ENCODE data around the gene KHDC4.

Gene KHDC4

GRCh38 chr1:155973723-155974122, 39.5 kb upstream of the KHDC4 start:
- ATAC-seq = no peak
- TF ChIP-seq CSRNP3 (CRISPR knock-in tag; IDR thresholded peaks at IDR 0.05) (no peak), ARNTL (CRISPR knock-in tag; IDR thresholded peaks at IDR 0.05; ENCODE audit: borderline replicate concordance, low read depth) (no peak), ZC3H10 (CRISPR knock-in tag; IDR thresholded peaks at IDR 0.05) (no peak), ZFP30 (CRISPR knock-in tag; IDR thresholded peaks at IDR 0.05) (no peak), TCF4 (CRISPR knock-in tag; IDR thresholded peaks at IDR 0.05; ENCODE audit: borderline replicate concordance) (no peak), PPARA (CRISPR knock-in tag; IDR thresholded peaks at IDR 0.05; ENCODE audit: borderline replicate concordance) (no peak), RARB (CRISPR knock-in tag; IDR thresholded peaks at IDR 0.05) (no peak), ZNF565 (CRISPR knock-in tag; conservative IDR thresholded peaks at IDR 0.05; ENCODE audit: low read depth) (no peak), GLIS3 (CRISPR knock-in tag; IDR thresholded peaks at IDR 0.05) (no peak), POU6F1 (CRISPR knock-in tag; IDR thresholded peaks at IDR 0.05; ENCODE audit: borderline replicate concordance, low read depth) (no peak), ZNF70 (CRISPR knock-in tag; IDR thresholded peaks at IDR 0.05) (no peak), CREB5 (CRISPR knock-in tag; IDR thresholded peaks at IDR 0.05; ENCODE audit: low read depth) (no peak), CSDC2 (CRISPR knock-in tag; IDR thresholded peaks at IDR 0.05) (no peak), TOX (CRISPR knock-in tag; IDR thresholded peaks at IDR 0.05; ENCODE audit: borderline replicate concordance) (no peak), ZFP3 (CRISPR knock-in tag; IDR thresholded peaks at IDR 0.05) (no peak), PATZ1 (CRISPR knock-in tag; IDR thresholded peaks at IDR 0.05; ENCODE audit: borderline replicate concordance) (no peak)

- ATAC-seq = no peak
- TF ChIP-seq RARB (CRISPR knock-in tag; IDR thresholded peaks at IDR 0.05) (no peak), ZNF8 (CRISPR knock-in tag; IDR thresholded peaks at IDR 0.05) (no peak), ZC3H10 (CRISPR knock-in tag; IDR thresholded peaks at IDR 0.05) (no peak), OSR1 (CRISPR knock-in tag; IDR thresholded peaks at IDR 0.05) (no peak), PATZ1 (CRISPR knock-in tag; IDR thresholded peaks at IDR 0.05; ENCODE audit: borderline replicate concordance) (no peak), CSRNP3 (CRISPR knock-in tag; IDR thresholded peaks at IDR 0.05) (no peak), POU6F1 (CRISPR knock-in tag; IDR thresholded peaks at IDR 0.05; ENCODE audit: borderline replicate concordance, low read depth) (no peak), TCF4 (CRISPR knock-in tag; IDR thresholded peaks at IDR 0.05; ENCODE audit: borderline replicate concordance) (no peak), BACH2 (CRISPR knock-in tag; IDR thresholded peaks at IDR 0.05; ENCODE audit: borderline replicate concordance) (no peak), ZNF565 (CRISPR knock-in tag; conservative IDR thresholded peaks at IDR 0.05; ENCODE audit: low read depth) (no peak)
Observed at GRCh38 chr1:155971910-155972809, 37.9 kb upstream of the KHDC4 start.

Measured in SK-N-SH treated with all-trans-retinoic acid at 6 μM for 48 hours (cell line).